ENCODE data around the gene LAMA1.

LAMA1 gene

GRCh38 chr18:7111134-7111533 lies 6.5 kb downstream of the LAMA1 start:
- DNase-seq: no peak

GRCh38 chr18:7105943-7106342 lies 11.7 kb downstream of the LAMA1 start:
- DNase-seq: no peak

- DNase-seq: no peak
Observed at GRCh38 chr18:7105268-7105667, 12.3 kb downstream of the LAMA1 start.

- no peak for DNase-seq
Observed at GRCh38 chr18:7104649-7105048, 12.9 kb downstream of the LAMA1 start.

- DNase-seq: no peak
Observed at GRCh38 chr18:7102131-7102530, 15.5 kb downstream of the LAMA1 start.

- no peak for DNase-seq
Observed at GRCh38 chr18:7096838-7097237, 20.8 kb downstream of the LAMA1 start.

GRCh38 chr18:7094427-7094826 lies 23.2 kb downstream of the LAMA1 start:
- no peak for DNase-seq

- DNase-seq: no peak
Observed at GRCh38 chr18:7090771-7091170, 26.8 kb downstream of the LAMA1 start.

- DNase-seq: no peak
Observed at GRCh38 chr18:7089369-7089768, 28.2 kb downstream of the LAMA1 start.

- DNase-seq: no peak
Observed at GRCh38 chr18:7084080-7085065, 33.2 kb downstream of the LAMA1 start.

GRCh38 chr18:7082671-7083070 lies 34.9 kb downstream of the LAMA1 start:
- no peak for DNase-seq

- DNase-seq: no peak
Observed at GRCh38 chr18:7079231-7079630, 38.4 kb downstream of the LAMA1 start.

- DNase-seq: no peak
Observed at GRCh38 chr18:7072593-7072992, 45.0 kb downstream of the LAMA1 start.

- DNase-seq: no peak
Observed at GRCh38 chr18:7071600-7071999, 46.0 kb downstream of the LAMA1 start.

- DNase-seq: no peak
Observed at GRCh38 chr18:7070466-7070865, 47.1 kb downstream of the LAMA1 start.

- no peak for DNase-seq
Observed at GRCh38 chr18:7068871-7069590, 48.6 kb downstream of the LAMA1 start.

GRCh38 chr18:7066965-7067555 lies 50.5 kb downstream of the LAMA1 start:
- no peak for DNase-seq

- DNase-seq: no peak
Observed at GRCh38 chr18:7065736-7066135, 51.9 kb downstream of the LAMA1 start.

- DNase-seq: no peak
Observed at GRCh38 chr18:7064346-7064745, 53.3 kb downstream of the LAMA1 start.

- no peak for DNase-seq
Observed at GRCh38 chr18:7062811-7063210, 54.8 kb downstream of the LAMA1 start.

- DNase-seq: no peak
Observed at GRCh38 chr18:7062236-7062635, 55.4 kb downstream of the LAMA1 start.

GRCh38 chr18:7059276-7059675 lies 58.3 kb downstream of the LAMA1 start:
- DNase-seq: no peak

GRCh38 chr18:7056026-7056425 lies 61.6 kb downstream of the LAMA1 start:
- DNase-seq: no peak

GRCh38 chr18:7049951-7050350 lies 67.6 kb downstream of the LAMA1 start:
- no peak for DNase-seq

Data from activated effector memory CD4-positive, alpha-beta T cell treated with anti-CD3 and anti-CD28 coated beads, Interleukin-2, amount 50 U/mL, for 16 hours (primary cell).